GM04504 (cell line): Measurements from ENCODE around the gene RNF41.
"Not testable (repeated sequence)": the region's sequence is repeated elsewhere in the genome, so short reads cannot be mapped to it uniquely, and the experiment has no call there.

ENCODE experiments used
- DNase-seq: peaks from one replicate; pipeline ENCODE4 v3.0.0-alpha.2; 2012; ENCODE audit warnings: low read depth

Gene RNF41

GRCh38 chr12:56221757-56222530 lies at the start of gene RNF41:
Gene RNF41, minus strand, starts transcription at chr12:56221922. Its CDS starts 7,875 bp downstream, at chr12:56214047.
- DNase-seq: peak; percentile 93

- no peak for DNase-seq
Measured at GRCh38 chr12:56271031-56271430, 49.3 kb upstream of the RNF41 start.

GRCh38 chr12:56267443-56268071 lies 45.8 kb upstream of the RNF41 start:
- no peak for DNase-seq

GRCh38 chr12:56266693-56267442 lies 45.1 kb upstream of the RNF41 start, which contains the start of gene COQ10A:
Gene COQ10A, plus strand, starts transcription at chr12:56266942. Its CDS starts 177 bp downstream, at chr12:56267119.
- peak; percentile 72 for DNase-seq

GRCh38 chr12:56266068-56266692 lies 44.5 kb upstream of the RNF41 start:
- DNase-seq: not testable (repeated sequence)

GRCh38 chr12:56262955-56263354 lies 41.2 kb upstream of the RNF41 start:
- not testable (repeated sequence) for DNase-seq

GRCh38 chr12:56261503-56262232 lies 39.9 kb upstream of the RNF41 start:
- peak; percentile 75 for DNase-seq

- DNase-seq: no peak
Measured at GRCh38 chr12:56260921-56261320, 39.2 kb upstream of the RNF41 start.

- no peak for DNase-seq
Measured at GRCh38 chr12:56260380-56260779, 38.7 kb upstream of the RNF41 start.

- DNase-seq: no peak
Measured at GRCh38 chr12:56258820-56259183, 37.1 kb upstream of the RNF41 start.

GRCh38 chr12:56258068-56258819 lies 36.5 kb upstream of the RNF41 start, which contains the start of gene ANKRD52:
Gene ANKRD52, minus strand, starts transcription at chr12:56258384. Its CDS starts 115 bp downstream, at chr12:56258269.
- peak; percentile 55 for DNase-seq

- DNase-seq: no peak
Measured at GRCh38 chr12:56257491-56258067, 35.9 kb upstream of the RNF41 start.

- no peak for DNase-seq
Measured at GRCh38 chr12:56257071-56257470, 35.3 kb upstream of the RNF41 start.

- DNase-seq: no peak
Measured at GRCh38 chr12:56256326-56256960, 34.7 kb upstream of the RNF41 start.

- no peak for DNase-seq
Measured at GRCh38 chr12:56255671-56256070, 33.9 kb upstream of the RNF41 start.

- DNase-seq: no peak
Measured at GRCh38 chr12:56253091-56253490, 31.4 kb upstream of the RNF41 start.

GRCh38 chr12:56252649-56253048 lies 30.9 kb upstream of the RNF41 start:
- DNase-seq: no peak

GRCh38 chr12:56248711-56249110 lies 27.0 kb upstream of the RNF41 start:
- no peak for DNase-seq

GRCh38 chr12:56247923-56248322 lies 26.2 kb upstream of the RNF41 start:
- DNase-seq: no peak

- DNase-seq: no peak
Measured at GRCh38 chr12:56244494-56244893, 22.8 kb upstream of the RNF41 start.
